GM18526 (cell line): ENCODE measurements around the gene GAMT.

Experiments used
- POLR2A ChIP-seq: IDR thresholded peaks from 3 replicates; pipeline ENCODE4 v1.6.1; 2011; ENCODE audit not compliant: insufficient read length; ENCODE audit errors: extremely low read depth

GAMT gene

GRCh38 chr19:1373042-1373533, 28.3 kb downstream of the GAMT start:
- no peak for TF ChIP-seq POLR2A

DNA sequence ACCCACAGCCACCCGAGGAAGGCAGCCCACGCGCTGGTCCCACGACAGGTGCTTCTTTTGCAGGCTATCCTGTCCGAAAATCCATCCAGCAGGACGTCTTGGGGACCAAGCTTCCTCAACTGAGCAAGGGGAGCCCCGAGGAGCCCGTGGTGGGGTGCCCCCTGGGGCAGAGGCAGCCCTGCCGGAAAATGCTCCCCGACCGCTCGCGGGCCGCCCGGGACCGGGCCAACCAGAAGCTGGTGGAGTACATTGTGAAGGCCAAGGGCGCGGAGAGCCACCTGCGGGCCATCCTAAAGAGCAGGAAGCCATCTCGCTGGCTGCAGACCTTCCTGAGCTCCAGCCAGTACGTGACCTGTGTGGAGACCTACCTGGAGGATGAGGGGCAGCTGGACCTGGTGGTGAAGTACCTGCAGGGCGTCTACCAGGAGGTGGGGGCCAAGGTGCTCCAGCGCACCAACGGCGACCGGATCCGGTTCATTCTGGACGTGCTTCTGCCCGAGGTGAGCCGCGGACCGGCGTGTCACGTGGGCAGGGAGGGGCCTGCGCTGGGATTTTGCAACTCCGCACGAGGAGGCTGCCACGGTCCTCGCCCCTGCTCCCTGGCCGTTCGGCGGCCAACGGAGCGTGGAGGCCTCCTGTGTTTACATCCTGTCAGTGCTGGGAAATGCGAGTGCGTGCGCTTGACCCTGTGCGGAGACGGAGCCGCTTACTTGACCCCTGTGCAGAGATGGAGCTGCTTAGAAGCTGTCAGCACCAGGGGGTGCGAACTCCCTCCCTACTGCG, 30.6 kb downstream of the GAMT start:
- no peak for TF ChIP-seq POLR2A

DNA sequence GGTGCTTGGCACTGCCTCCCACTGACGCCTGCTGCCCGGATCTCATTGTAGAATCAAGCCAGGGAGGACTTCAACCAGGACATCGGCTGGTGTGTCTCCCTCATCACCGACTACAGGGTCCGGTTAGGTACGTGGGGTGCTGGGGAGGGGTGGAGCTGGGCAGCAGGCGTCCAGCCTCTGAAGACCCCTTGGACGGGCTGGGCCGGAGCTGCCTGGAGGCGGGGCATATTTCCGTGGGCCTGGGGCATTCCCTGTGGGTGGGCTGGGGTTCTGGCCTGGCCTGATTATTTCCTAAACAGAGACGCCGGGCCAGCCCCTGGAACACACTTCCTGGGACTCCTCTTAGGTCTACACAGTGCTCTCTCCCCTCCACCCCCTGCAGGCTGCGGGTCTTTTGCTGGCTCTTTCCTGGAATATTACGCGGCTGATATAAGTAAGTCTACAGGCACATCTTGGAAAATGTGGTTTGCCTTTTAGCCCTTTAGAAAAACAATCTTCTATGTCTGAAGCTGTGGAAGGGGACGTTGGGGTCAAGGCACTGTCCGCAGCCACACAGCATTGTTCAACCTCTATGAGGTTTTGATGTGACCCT, 32.0 kb downstream of the GAMT start:
- TF ChIP-seq POLR2A = no peak

DNA sequence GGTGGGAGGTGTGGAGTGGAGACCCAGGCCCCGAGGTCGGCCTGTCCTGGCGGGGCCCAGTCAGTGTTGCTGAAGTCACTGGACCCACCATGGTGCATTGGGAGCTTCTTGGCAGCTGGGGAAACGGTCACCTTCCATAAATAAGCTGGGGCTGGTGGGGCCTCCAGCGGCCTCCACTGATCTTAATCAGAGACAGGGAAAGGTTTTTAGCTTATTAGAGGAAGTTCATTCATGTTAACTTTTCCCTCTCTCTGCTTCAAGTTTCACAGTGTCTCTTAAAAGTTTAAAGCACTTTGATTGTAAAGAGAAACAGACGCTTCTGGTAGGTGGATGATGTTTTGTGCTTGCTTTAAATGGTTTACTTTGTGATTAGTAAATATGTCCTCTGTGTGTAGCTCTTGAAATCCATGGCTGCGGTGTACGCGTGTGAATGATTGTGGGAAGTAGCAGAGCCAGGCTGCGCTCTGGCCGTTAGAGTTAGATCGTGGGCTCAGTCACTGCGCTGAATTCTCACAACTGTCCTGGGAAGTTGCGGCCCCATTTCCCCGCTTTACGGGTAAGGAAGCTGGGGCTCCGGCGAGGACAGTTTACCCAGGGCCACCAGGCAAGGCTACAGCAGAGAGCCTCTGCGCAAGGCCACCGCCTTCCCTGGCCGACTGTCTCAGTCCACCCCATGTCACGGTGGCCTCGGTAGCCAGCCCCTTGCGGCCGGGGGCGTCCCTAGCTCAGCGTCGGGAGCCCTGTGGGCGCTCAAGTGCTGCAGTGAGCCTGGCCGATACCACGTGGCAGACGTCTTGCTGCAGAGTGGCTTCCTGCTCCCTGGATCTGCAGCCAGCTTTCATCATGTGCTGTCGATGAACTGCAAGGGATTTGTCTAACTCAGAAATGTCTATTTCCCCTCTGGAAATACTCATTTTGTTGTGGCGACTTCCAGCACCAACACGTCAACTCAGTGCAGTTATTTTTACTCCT, 34.2 kb downstream of the GAMT start:
- no peak for TF ChIP-seq POLR2A

- TF ChIP-seq POLR2A = no peak
Observed at GRCh38 chr19:1366296-1366695, 35.0 kb downstream of the GAMT start.

DNA sequence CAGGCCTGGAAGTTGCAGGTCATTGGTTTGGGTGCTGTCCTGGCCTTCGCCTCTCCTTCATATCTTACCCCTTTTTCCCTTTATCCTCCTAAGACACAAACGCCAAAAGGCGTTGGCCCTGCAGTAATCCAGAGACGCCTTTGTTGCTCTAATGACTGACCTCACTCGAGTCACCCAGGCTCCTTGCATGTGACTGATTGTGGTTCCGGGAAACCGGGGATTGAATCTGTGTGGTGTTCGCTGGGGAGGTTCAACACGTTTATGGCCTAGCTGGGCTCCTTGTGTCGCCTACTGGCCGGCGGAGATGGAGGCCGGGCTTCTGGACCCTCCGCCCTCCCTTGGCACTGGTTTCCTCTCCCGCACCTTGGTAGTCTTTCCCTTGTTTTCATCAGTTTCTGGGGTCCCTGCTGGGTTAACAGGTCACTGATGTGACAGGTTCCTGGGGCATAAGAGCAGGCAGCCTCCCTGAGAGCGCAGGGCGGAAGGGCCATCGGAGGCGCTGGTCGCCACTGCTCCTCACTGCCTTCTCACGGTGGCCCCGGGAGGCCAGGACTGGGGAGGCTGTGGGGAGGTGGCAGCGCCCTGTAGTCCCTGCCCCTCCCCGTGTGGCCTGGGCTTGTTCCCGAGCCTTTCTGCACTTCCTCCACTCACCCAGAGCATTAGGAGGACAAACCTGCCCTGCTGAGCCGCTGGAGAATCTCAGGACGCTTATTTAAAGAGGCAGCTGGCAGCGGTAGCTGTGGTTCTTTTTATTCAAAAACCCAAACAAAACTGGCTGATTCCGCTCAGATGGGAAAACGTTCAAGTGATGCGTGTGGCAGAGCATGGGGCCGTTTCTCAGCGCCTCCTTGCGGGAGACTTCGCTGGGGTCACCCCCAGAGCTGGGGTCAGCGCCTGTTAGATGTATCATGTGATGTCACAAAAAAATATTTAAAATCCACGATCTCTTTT, 35.7 kb downstream of the GAMT start:
- TF ChIP-seq POLR2A = no peak

DNA sequence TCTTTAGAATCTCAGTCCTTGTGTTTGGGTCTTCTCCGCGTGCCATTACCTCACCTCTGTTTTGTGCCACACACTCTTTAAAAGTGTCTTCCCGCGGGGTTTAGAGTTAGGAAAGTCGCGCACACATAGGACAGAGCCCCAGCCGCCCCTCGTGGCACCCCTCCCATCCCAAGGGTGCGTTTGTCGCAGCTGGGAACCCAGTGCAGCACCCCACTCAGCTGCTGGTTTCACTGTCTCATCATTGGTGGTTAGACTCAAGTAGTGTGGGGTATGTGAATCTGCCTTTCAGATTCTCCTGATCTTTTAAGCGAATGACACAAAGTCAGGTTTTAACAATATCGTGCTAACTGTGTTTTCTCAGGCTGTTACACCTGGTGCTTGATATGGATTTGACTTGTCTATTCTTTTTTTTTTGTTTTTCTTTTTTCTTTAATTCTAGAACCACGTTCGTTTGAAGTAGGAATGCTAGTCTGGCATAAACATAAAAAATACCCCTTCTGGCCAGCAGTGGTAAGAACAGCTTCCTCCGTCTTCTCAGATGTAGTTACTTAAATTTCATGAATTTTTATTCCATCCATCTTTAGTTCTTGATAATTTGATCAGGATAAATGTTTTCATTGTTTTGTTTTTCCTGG, 37.2 kb downstream of the GAMT start:
- no peak for TF ChIP-seq POLR2A

DNA sequence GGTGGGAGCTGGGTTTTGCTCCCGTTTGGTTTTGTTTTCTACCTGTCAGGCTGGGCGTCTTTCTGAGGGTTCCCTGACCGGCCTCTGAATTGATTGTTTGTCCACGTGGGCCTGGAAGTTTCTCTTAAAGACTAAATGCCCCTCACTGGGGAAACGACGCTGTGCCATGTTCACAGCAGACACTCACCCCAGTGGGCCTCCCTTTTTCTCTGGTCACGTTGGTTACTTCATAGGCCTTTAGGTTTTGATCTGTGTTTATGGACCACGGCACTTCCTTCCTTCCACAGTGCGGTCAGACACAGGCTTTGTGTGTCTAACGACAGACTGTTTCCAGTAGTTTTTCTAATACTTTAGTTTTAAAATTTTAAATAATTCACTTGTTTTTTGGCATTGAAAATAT, 37.7 kb downstream of the GAMT start:
- no peak for TF ChIP-seq POLR2A

- no peak for TF ChIP-seq POLR2A
Observed at GRCh38 chr19:1362387-1363257, 38.7 kb downstream of the GAMT start.

DNA sequence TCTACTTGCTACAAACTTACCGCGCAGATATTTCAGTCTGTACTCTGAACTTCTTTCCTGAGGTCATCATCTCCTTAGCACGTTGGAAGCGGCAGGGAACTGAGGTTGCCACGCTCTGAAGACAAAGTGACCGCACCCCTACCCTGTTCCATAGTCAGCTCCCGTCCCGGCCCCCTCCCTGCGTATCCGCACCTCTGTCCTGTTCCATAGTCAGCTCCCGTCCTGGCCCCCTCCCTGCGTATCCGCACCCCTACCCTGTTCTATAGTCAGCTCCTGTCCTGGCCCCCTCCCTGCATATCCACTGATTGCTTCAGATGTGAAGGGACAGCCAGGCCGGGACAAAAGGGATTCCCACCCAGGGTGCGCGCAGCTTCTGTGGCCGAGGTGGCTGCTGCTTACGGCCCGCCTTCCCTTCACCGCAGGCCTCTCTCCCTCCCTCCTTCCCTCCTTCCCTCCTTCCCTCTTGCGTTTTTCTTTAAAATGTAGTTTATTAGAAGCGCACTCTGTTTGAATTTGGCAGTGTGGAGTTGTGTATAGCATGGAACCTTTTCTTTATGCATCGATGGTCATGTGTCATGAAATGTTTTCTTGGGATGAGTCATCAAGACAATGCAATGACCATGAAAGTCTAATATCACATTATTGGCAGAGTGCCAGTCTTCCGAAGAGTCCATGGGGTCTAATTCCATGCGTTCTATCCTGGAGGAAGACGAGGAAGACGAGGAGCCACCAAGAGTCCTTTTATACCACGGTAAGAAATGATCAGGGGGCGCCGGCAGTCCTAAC, 39.5 kb downstream of the GAMT start:
- TF ChIP-seq POLR2A = no peak

GRCh38 chr19:1360818-1361461, 40.4 kb downstream of the GAMT start:
- no peak for TF ChIP-seq POLR2A
